Umbilical cord (tissue), 2 donors: ENCODE results near the gene GRIA1. TPM values are rescaled to one million over a fixed set of nuclear protein-coding genes. Genes with fewer than 3 reads are reported as not detected.

Experiments used
- DNase-seq: peaks from one replicate; pipeline ENCODE4 v3.0.0-alpha.2; 2015; ENCODE audit warnings: low spot score
- total RNA-seq: library from RNA; depleted of rRNA; stranded (reverse); fragments of >200 nt; gene quantifications from one replicate; pipeline ENCODE4 v1.2.3, GENCODE V29; 2014; ENCODE audit warnings: low replicate concordance; ENCODE audit not compliant: insufficient read depth

The GRIA1 gene
- total RNA-seq, 1 donor from 2014 or later = 0.72 TPM

DNA sequence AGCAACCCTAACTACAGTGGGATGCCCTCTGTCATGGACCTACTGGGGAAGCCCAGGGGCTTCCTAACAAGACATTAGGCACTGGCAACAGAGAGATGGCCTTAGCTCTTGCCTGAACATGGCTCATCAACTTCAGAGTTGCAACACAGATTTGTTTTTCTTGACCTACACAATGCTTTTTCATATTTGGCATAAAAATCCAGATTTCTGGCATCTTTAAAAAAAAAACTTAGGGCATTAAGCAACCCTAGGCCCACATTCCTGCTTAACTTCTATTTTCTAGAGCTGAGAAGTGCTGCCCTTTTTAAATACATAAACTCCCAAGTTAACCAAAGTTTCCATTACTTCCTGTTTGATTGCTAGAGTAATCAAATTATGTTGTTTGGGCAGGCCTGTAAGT, 8.0 kb downstream of the GRIA1 start:
- DNase-seq = no peak

DNA sequence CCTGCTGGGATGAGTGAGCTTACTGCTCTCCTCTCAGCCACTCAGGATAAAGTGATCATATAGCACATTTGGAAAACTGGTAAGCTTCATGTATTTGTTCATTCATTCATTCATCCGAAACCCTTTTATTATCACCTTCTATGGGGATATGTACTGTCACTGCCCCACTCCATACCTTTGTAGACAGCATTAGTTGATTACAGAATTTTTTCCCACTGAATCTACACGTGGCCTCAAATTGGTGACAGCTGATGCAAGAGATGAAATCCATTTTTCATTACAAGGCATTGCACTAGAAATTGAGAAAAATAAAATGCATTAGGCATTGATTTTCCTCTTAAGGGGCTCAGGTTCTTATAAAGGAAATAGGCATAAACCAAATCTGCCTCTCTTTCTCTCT, 9.7 kb downstream of the GRIA1 start:
- DNase-seq = no peak

DNA sequence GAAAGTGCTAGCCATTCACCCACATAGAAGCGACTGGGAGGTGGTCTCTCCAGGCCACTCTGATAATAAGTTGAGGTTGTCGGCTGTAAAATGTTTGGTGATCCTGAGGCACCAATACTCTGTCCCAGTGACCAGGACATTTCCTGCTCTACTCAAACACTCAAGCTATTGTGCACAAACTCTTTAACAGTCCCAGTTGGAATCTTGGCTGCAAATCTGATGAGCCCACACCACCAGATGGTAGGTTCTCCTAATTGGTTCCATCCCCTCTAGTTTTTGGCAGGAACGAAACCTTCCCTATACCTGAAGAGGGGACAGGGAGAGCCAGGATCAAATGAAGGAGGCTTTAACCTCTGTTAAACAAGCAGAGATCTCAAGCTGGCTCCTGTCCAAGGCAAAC, 14.3 kb downstream of the GRIA1 start:
- no peak for DNase-seq

DNA sequence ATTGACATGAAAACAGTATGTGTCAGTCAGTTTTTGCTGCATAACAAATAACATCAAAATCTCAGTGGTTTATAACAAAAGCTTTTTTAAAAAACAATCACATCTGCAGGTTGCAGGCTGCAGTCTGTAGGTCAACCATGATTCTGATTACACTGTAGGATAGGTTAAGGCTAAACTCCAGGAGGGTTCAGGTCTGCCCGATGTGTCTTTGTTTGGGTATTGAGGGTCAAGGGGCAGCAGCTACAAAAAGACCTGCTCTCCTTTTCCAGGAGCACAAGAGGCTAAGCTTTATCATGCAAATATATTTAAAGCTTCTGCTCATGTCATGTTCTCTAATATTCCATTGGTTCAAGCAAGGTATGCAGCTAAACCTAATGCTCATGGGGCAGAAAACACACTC, 18.2 kb downstream of the GRIA1 start:
- no peak for DNase-seq

DNA sequence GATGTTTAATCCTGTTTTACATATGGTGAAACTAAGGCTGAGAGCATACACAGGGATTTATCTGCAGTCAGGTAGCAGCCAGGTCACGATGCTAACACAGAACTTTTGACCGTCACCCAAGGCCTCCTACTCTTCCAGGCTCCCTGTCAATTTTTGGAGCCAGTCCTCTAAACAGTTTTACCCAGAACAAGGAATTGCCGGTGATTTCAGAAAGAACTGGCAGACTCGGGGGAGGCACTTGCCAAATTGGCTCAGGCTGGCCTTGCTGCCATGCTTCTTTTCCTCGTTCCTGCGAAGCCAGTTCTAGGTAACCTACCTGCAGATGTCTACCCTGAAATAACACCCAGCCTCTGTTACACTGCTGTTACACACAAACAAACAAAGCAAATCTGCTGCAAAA, 21.2 kb downstream of the GRIA1 start:
- DNase-seq = no peak

DNA sequence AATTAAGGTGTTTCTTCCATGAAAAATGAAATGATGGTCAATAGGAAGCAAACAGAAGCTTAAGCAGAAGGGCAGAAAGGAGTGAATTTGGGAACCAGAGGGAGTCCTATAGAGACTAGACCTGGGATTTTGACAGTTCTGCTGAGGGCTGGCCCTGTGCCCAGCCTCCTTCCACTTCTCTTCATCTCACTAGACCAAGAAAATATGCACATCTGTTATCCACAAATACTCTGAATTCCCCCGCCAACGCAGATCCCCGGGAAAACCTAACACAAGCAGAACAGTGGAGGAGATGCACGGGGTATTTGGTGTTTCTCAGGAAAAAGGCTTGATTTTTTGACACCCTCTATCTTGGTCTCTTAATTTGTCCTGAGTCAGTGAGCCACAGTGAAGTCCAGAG, 22.7 kb downstream of the GRIA1 start:
- DNase-seq = peak; percentile 44

DNA sequence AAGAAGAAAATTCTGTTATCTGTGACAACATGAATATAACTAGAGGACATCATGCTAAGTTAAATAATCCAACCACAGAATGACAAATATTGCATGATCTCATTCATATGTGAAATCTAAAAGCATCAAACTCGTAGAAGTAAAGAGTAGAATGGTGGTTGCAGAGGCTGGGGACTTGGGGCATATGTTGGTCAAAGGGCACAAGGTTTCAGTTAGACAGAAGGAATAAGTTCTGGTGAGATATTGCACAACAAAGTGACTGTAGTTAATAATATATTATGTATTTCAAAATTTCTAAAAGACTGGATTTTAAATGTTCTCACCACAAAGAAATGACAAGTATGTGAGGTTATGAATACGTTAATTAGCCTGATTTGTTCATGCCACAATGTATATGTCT, 24.8 kb downstream of the GRIA1 start:
- no peak for DNase-seq

DNA sequence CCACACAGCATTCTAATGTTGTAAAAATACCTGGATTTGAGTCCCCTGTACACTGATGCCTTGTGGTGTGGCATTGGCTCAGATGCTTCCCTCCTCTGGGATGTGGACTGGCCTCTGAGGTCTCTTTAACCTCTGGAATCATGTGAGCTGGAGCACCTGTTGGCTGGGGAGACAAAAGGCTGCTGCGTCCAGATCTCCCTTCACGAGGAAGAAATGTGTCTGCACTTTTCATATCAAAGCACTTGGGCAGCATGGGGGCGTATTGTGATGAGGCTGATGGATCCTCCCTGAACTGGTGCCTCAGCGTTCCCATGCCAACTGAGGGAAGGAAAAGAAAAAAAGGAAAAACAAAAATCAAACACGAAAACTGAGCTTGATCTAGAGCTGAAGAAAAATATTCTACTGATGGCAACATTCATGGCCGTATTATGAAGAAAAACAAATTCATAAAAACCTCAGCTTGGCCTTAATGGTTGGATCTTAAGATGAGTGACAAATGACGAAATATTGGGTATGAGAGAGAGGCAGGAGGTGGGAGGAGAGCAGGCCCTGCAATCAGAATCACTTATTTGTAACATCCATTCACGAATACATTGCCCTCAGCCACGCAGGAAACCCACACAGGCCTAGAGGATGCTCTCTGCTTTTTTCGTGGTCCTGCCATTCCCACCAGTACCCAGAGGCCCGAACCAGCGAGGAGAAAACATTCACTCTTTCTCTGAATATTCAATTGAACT, 26.2 kb downstream of the GRIA1 start:
- DNase-seq = no peak

DNA sequence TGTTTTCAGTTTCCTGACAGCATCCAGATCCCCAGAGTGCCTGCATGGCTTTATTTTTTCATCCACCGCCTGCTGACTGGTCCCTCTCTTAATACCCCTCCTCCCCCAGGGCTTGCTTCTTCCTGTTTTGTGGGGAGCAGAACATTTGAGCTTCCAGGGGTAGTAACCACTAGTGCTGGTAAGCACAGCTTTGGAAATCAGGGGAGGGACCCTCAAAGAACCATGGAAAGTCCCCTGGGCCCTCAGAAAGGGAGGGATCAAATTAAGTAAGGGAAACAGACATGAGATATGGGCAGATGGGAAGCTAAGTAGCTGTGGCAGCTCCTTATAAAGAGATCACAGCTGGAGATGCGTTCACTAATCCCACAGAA, 26.8 kb downstream of the GRIA1 start:
- peak; percentile 77 for DNase-seq

DNA sequence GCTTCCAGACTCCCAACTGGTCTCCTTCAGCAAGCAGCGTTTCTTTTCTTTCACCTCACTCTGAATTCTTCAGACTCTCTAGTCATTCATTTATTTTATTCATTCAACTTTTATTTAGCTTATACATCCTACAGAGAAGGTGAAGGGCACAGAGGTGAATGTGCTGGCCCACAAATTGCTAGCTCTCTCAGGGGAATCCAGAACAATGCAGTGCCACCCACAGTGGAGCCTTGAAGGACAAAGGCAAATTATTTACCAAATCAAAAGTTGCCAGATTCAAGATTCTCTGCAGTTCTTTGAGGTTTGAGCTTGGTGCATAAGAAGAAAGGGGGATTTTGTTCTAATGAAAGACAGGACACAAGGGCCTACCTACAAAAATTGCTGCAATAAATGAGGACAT, 29.7 kb downstream of the GRIA1 start:
- DNase-seq = no peak

DNA sequence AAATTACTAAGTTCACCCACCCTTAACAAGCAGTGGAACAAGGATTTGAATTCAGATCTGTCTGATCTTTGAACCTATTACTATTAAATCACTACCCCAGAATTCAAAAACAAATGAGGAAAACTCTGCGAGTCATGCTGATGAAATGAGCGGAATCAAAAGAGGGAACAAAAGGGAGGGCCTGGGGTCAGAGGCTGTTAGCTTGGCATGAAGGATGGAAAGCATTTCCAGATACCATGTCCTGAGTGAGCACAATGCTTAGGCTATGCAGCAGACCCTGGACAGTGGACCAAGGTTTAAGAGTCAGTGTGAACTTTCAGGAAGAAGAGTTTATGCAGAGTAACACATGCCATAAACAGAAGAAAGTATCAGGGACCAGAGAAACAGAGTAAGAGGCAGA, 30.5 kb downstream of the GRIA1 start:
- DNase-seq = no peak

DNA sequence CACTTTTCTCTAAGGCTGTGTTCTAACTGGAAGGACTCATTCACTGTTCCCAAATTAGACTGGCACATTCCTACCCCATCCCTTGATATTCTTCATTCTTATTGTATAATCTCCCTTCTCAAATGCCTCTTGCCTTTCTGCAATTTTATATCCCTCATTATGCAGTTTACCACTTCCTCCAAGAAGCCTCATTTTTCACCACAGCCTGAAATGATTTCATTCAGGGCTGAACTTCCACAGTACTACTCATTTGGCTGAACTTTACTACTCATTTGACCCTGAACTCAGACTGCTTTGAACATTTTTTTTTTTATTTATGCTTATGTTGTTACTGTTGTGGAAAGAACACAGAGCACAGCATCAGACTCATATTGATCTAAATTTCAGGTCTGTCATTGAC, 32.7 kb downstream of the GRIA1 start:
- DNase-seq = no peak

DNA sequence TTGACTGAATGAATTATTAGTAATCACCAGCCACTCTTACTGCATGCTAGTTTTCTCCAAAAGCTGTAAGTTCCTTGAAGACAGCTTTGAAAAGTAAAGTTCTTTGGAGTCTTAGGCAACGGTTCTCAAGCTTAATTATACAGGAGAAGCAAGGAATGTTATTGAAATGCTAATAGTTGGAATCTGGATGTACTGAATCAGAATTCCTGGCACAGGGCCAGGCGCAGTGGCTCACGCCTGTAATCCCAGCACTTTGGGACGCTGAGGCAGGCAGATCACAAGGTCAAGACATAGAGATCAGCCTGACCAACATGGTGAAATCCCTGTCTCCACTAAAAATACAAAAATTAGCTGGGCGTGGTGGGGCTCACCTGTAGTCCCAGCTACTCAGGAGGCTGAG, 33.4 kb downstream of the GRIA1 start:
- no peak for DNase-seq

DNA sequence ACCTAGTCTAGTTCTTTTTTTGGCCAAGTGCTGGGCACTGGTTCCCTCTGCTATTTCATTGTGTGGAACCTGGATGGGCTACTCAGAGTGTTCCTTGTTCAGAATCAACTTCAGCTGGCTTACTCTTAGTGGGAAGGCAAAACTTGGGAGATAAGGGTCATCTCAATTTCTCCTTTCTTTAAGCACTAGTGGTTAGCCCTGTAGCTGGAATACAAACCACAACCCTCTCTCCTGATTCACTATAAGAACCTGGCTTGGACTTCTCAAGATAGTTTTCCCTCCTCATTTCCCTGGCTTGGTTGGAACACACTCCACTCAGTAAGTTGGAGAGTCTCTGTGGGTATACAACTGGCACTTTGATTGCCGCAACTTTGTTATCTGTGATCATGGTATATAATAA, 35.1 kb downstream of the GRIA1 start:
- DNase-seq = no peak

DNA sequence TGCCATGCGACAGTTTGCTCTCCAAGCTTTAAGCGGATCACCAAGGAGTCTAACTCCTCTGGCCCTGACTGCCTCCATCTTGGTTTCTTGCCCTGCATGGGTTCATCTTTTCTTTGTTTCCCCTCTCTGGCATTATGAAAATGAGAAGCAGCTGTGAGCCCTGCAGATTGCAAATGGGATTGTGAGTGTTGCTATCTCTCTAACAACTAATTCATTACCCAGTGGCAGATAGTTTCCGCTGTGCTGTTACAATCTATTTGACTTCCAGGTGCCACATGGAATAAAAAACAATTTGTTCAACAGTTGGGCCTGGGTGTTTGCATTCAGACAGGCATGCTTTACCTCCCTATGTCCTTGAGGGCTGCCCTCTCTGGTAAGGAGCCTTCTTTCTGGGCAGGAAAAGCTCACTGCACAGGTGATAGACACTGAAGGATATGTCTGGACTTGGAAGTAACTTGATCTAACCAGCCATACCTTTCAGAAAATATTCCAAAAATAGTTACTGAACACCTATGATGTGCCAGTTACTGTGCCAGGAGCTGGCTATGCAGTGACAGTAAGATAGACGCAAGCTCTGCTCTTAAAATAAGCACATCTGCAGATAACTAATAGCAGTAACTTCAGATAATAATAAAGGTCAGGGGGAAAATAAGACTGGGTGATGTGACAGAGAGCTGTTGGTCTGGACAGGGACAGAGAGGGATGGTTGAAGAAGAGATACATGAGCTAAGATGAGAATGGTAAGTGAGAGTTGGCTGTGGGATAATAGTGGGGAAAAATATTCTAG, 40.1 kb downstream of the GRIA1 start:
- DNase-seq = no peak

DNA sequence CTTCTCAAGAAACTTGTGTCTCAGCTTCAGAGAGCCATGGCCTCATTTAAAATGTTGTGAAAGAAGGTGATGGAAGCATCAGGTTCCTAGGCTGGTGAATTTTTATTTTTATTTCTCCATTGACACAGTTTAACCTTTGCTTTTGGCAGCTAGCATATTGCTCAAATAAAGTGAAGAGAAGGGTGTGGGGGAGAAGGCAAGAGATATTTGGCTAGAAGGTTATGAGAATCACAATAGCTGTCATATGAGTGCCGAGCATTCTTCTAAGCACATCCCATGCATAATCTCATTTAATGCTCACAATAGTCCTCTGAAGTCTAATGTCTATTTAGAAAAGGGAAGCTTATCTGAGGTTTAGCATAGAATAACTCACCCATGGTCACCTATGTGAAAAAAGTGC, 43.1 kb downstream of the GRIA1 start:
- no peak for DNase-seq

DNA sequence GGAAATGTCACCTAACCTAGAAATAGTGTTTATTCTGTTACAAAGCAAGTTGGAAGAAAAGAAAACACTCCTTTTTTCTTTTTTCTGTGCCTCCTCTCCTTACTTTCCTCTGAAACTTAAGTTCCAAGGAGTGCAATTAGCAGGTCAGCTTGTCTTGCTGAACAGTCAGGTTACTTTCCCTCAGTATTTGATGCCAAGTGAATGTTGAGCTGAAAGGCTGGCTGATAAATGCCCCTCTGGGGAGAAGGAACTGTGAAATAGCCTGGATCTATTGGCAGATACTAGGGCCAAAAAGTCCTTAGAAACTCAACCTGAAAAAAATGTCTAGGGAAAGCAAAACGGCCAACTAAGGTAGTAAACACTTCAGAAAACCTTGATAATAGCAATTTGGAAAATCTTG, 43.6 kb downstream of the GRIA1 start:
- no peak for DNase-seq

DNA sequence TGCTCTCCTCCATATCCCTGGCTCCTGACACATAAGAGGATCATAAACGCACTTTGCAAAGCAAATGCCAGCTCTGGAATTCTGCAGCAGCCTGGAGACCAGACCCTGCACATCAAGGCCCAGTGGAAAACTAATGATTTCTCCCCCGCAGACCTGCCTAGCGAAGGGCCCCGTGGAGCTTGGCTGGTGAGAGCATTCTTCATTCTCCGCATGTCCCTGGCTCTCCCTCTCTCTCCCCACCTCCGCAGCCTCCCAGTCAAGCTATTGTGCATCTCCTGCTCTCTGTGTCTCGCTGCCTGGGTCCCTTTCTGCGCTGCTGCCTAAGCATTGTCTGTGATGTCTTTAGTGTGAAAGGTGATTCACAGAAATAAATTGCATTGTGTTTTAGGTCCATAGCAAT, 46.7 kb downstream of the GRIA1 start:
- DNase-seq = no peak

DNA sequence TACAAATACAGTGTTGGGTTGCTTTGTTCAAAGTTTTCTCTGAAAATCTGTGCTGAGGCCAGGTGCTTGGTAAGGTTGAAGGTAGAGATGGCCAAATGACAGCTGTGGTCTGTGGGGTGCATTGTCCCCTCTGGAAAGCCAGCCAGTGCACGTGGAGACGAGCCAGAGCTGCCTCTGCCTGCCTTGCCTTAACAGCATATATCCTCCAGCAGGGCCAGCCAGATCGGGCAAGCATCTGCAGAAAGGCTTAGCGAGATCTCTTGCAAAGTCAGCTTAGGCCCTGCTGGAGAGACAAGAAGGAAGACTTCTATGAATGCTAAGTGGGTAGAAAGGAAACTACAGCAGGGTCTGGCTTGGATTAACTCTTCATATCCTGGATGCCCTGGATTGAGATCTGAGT, 49.5 kb downstream of the GRIA1 start:
- DNase-seq = peak; percentile 64

DNA sequence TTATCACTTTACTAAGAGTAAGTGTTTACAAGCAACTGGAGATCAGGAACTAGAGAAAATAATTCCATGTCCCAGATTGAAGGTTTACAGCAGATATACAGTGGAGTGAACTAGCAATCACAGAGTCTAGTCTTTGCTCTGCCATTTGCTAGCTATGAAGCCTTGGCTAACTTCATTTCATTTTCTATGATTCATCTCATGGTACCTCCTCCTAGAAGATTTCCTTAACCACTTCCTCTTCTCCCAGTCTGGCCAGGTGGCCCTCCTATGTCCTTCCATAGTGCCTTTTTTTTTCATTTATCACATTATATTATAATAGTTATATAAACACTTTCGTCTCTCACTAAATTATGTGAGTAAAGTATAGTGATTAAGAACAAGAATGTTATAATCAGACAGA, 52.1 kb downstream of the GRIA1 start:
- DNase-seq = no peak

DNA sequence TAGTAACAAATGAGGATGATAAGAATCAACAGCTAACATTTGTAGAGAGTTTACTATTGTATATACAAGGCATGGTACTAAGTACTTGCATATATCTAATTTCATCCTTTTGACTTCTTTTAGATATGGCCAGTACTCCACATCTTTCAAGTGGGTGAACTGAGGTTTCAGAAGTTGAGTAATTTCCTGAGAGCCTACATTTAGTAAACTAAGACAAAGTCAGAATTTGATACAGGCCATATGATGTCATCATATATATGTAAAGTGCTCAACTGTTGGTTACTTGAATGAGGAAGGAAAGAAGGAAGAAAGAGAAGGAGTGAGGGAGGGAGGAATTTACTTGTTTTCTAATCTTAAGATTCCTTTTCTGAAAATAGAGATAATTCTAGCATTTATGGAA, 52.8 kb downstream of the GRIA1 start:
- DNase-seq = no peak

DNA sequence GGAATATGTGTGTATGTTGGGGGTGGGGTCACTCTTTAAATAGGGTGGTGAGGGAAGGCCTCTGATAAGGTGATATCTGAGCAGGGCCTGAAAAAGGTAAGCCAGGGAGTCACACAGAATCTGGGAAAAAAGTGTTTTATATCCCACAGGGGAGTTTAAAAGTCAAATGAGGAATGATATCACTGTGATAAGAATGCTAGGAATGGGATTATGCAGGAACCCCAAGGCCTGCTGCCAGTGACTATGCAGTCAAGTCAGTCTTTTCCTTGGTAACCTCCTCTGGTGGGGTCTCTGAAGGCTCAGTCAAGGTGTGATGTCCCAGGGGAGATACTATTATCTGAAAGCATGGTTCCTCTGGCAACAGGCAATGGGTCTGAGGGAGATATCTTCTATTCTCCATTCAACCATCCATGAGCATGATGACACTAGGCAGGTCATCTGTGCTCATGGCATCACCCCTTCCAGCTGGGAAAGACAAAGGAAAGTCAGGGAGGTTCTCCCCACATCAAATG, 53.5 kb downstream of the GRIA1 start:
- DNase-seq = no peak

DNA sequence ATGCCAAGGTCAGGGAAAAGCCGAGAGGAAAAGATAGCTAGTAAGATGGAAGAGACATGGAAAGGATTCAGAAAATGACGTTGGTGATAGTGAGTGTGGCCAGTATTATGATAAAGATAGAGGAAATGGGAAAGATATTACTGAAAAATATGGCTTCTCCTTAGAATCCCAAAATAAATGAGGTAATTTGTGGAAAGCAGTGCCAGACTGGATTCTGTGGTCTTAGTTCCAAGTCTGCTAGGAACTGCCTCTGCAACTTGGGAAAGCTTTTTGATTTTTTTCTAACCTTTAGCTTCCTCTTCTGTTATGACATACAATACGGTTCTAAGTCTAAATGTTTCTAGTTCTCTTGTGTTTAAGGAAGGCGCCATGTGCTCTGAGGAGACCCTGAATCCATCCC, 54.2 kb downstream of the GRIA1 start:
- peak; percentile 51 for DNase-seq
